HG03442 (cell line): ENCODE data around the gene SLMAP.
"Not testable (repeated sequence)": the region's sequence is repeated elsewhere in the genome, so short reads cannot be mapped to it uniquely, and the experiment has no call there.

Experiments used
- ATAC-seq: cut with Tn5 transposase; IDR thresholded peaks from one replicate; pipeline ENCODE4 v1.9.1; 2021; ENCODE audit warnings: mild to moderate bottlenecking, moderate library complexity; ENCODE audit not compliant: unreplicated experiment

Gene SLMAP

GRCh38 chr3:57876632-57877031 lies 120.5 kb downstream of the SLMAP start:
- ATAC-seq = no peak

GRCh38 chr3:57877116-57877515 lies 121.0 kb downstream of the SLMAP start:
- ATAC-seq = no peak

GRCh38 chr3:57884436-57884835 lies 128.3 kb downstream of the SLMAP start:
- ATAC-seq = not testable (repeated sequence)

GRCh38 chr3:57889807-57890206 lies 133.7 kb downstream of the SLMAP start:
- ATAC-seq = no peak

GRCh38 chr3:57890874-57891273 lies 134.8 kb downstream of the SLMAP start:
- ATAC-seq = no peak

GRCh38 chr3:57892423-57892822 lies 136.3 kb downstream of the SLMAP start:
- no peak for ATAC-seq

- ATAC-seq = no peak
These were observed 137.0 kb downstream of the SLMAP start for GRCh38 chr3:57893156-57893555.

- no peak for ATAC-seq
These were observed 137.6 kb downstream of the SLMAP start for GRCh38 chr3:57893668-57894067.

GRCh38 chr3:57896031-57896430 lies 139.9 kb downstream of the SLMAP start:
- ATAC-seq = no peak

GRCh38 chr3:57896691-57897090 lies 140.6 kb downstream of the SLMAP start:
- no peak for ATAC-seq

GRCh38 chr3:57900786-57901185 lies 144.7 kb downstream of the SLMAP start:
- no peak for ATAC-seq

- no peak for ATAC-seq
These were observed 147.2 kb downstream of the SLMAP start for GRCh38 chr3:57903124-57903890.

GRCh38 chr3:57910990-57911389 lies 154.9 kb downstream of the SLMAP start:
- no peak for ATAC-seq

- no peak for ATAC-seq
These were observed 155.5 kb downstream of the SLMAP start for GRCh38 chr3:57911593-57911992.

- no peak for ATAC-seq
These were observed 161.5 kb downstream of the SLMAP start for GRCh38 chr3:57917601-57918000.

- no peak for ATAC-seq
These were observed 162.2 kb downstream of the SLMAP start for GRCh38 chr3:57918123-57918837.

GRCh38 chr3:57919987-57920386 lies 163.9 kb downstream of the SLMAP start:
- ATAC-seq = no peak

GRCh38 chr3:57923101-57923500 lies 167.0 kb downstream of the SLMAP start:
- no peak for ATAC-seq

GRCh38 chr3:57923752-57924151 lies 167.6 kb downstream of the SLMAP start:
- ATAC-seq = no peak

GRCh38 chr3:57927166-57927565 lies 171.1 kb downstream of the SLMAP start:
- no peak for ATAC-seq

GRCh38 chr3:57927916-57928315 lies 171.8 kb downstream of the SLMAP start:
- no peak for ATAC-seq

GRCh38 chr3:57928511-57928910 lies 172.4 kb downstream of the SLMAP start:
- ATAC-seq = no peak
